Brain microvascular endothelial cell (primary cell): ENCODE data around the gene GPR162.

Experiments used
- DNase-seq: peaks from one replicate; pipeline ENCODE4 v3.0.0-alpha.2; 2020
- H3K27ac ChIP-seq: fragments of 250-450 bp; sonication (Bioruptor Pico); 2 replicates; pipeline ENCODE4 v1.5.1; 2020; ENCODE audit warnings: mild to moderate bottlenecking, moderate library complexity
- H3K27me3 ChIP-seq: fragments of 250-450 bp; sonication (Bioruptor Pico); replicated peaks from 2 replicates; pipeline ENCODE4 v1.5.1; 2020; ENCODE audit warnings: mild to moderate bottlenecking
- H3K36me3 ChIP-seq: fragments of 250-450 bp; sonication (Bioruptor Pico); replicated peaks from 2 replicates; pipeline ENCODE4 v1.5.1; 2020; ENCODE audit warnings: mild to moderate bottlenecking
- H3K4me3 ChIP-seq: 2 replicates; pipeline ENCODE4 v1.5.1; 2011; ENCODE audit warnings: low read depth, mild to moderate bottlenecking, control low read depth, low read length, moderate library complexity
- in situ Hi-C: cut with HindIII; loops from 2 replicates; pipeline ENCODE4 v1.10.0; 2017; ENCODE audit warnings: low sequenced_read_pairs, low pct_ligation_motif_present
- TF ChIP-seq, protein P1 (sequence below): IDR thresholded peaks from 2 replicates; pipeline ENCODE4 v1.5.1; 2011; ENCODE audit warnings: low read depth, mild to moderate bottlenecking, moderate library complexity, low read length, control low read depth, inconsistent platforms; ENCODE audit errors: missing control alignments

GPR162 gene

GRCh38 chr12:6824085-6824775, 2.6 kb downstream of the GPR162 start:
- Histone ChIP-seq H3K4me3 (no peak overlapping the region), H3K27ac (no peak overlapping the region), H3K27me3 (no peaks in the 10 kb centered on the region), H3K36me3 (no peaks in the 10 kb centered on the region)
- DNase-seq, result no peak
- TF ChIP-seq, protein P1, sequence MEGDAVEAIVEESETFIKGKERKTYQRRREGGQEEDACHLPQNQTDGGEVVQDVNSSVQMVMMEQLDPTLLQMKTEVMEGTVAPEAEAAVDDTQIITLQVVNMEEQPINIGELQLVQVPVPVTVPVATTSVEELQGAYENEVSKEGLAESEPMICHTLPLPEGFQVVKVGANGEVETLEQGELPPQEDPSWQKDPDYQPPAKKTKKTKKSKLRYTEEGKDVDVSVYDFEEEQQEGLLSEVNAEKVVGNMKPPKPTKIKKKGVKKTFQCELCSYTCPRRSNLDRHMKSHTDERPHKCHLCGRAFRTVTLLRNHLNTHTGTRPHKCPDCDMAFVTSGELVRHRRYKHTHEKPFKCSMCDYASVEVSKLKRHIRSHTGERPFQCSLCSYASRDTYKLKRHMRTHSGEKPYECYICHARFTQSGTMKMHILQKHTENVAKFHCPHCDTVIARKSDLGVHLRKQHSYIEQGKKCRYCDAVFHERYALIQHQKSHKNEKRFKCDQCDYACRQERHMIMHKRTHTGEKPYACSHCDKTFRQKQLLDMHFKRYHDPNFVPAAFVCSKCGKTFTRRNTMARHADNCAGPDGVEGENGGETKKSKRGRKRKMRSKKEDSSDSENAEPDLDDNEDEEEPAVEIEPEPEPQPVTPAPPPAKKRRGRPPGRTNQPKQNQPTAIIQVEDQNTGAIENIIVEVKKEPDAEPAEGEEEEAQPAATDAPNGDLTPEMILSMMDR, result no peak
- in situ Hi-C loops, result no loop called here

- Histone ChIP-seq H3K4me3 (peak overlapping the region; percentile 42), H3K36me3 (no peaks in the 10 kb centered on the region), H3K27me3 (no peaks in the 10 kb centered on the region), H3K27ac (no peak overlapping the region)
- DNase-seq, result peak; percentile 20
- in situ Hi-C loops, result no loop called here
- TF ChIP-seq, protein P1, result no peak
Measured at GRCh38 chr12:6824901-6825381, 3.3 kb downstream of the GPR162 start.

- in situ Hi-C loops, result no loop called here
- TF ChIP-seq, protein P1, result peak; percentile 95
- Histone ChIP-seq H3K27me3 (no peaks in the 10 kb centered on the region), H3K27ac (no peak overlapping the region), H3K4me3 (peak overlapping the region; percentile 42), H3K36me3 (peaks cover 4% of the 10 kb centered on the region)
- peak; percentile 83 for DNase-seq
Measured at GRCh38 chr12:6825398-6826124, 3.9 kb downstream of the GPR162 start.

DNA sequence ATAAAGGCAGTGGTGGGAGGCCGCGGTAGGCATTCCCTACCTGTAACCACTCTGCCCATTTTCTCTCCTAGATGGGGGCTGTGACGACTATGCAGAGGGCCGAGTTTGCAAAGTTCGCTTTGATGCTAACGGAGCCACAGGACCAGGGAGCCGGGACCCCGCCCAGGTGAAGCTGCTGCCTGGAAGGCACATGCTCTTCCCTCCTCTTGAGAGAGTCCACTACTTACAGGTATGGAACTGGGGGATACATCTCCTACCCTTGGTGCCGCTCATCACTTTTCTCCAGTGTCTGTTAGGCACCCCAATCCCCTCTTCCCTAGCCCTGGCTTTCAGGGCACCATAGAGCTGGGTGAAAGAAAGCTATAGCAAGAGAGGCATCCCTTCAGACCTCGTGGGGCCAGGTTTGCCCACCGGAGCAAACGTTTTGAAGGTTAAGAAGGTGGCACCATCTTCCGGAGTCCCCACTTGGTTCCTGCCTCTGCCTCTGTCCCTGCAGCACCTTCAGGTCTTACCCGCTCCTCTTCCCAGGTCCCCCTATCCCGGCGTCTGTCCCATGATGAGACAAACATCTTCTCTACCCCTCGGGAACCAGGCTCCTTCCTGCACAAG, 4.6 kb downstream of the GPR162 start:
- H3K36me3 ChIP-seq, result peaks cover 11% of the 10 kb centered on the region
- no peak for DNase-seq
- no peaks in the 10 kb centered on the region for H3K27me3 ChIP-seq
- in situ Hi-C loops, result no loop called here
- TF ChIP-seq, protein P1, result no peak
- no peak overlapping the region for H3K4me3 ChIP-seq
- H3K27ac ChIP-seq, result no peak overlapping the region

DNA sequence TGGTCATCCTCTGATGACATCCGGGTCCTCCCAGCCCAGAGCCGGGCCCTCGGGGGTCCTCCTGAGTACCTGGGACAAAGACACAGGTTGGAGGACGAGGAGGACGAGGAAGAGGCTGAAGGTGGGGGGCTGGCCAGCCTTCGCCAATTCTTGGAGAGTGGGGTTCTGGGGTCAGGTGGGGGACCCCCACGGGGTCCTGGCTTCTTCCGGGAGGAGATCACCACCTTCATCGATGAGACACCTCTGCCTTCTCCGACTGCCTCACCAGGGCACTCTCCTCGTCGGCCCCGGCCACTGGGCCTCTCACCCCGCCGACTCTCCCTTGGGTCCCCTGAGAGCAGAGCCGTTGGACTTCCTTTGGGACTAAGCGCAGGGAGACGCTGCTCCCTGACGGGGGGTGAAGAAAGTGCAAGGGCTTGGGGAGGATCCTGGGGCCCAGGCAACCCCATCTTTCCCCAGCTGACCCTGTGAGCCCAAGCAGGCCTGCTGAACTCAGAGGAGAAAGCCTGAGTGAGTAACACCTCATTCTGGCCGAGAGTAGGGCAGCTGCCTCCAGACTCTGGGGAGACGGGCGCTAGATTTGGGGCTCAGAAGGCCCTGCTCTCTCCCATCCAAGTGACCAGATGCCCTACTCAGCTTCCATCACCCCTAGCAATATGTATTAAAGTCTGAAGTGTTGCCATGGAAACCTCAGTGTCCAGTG, 5.3 kb downstream of the GPR162 start:
- Histone ChIP-seq H3K27me3 (no peaks in the 10 kb centered on the region), H3K27ac (peak overlapping the region; percentile 2), H3K36me3 (peaks cover 17% of the 10 kb centered on the region), H3K4me3 (no peak overlapping the region)
- TF ChIP-seq, protein P1, result no peak
- no peak for DNase-seq
- in situ Hi-C loops, result no loop called here
